ENCODE measurements around the gene RAB5IF. TPM values are rescaled to one million over a fixed set of nuclear protein-coding genes. Genes with fewer than 3 reads are reported as not detected.

Gene RAB5IF
- total and polyA plus RNA-seq, 2 of the 13 experiments (the other 11 are each of a cell fraction or from before 2014, with no cell fraction given) = 261 to 305 TPM

- TF ChIP-seq KDM3A (CRISPR knock-in tag; IDR thresholded peaks at IDR 0.05; ENCODE audit: low read depth) (no peak), LBX2 (CRISPR knock-in tag; IDR thresholded peaks at IDR 0.05; ENCODE audit: borderline replicate concordance) (no peak), ZNF790 (CRISPR knock-in tag; IDR thresholded peaks at IDR 0.05; ENCODE audit: borderline replicate concordance) (no peak; the same call in 1 of the 2 replicates), EEA1 (CRISPR knock-in tag; IDR thresholded peaks at IDR 0.05; ENCODE audit: borderline replicate concordance) (no peak), POLR2G (IDR thresholded peaks at IDR 0.05; ENCODE audit: low read depth, low read length) (peak; percentile 66), ADNP (CRISPR knock-in tag; IDR thresholded peaks at IDR 0.05) (no peak), CHCHD3 (CRISPR knock-in tag; IDR thresholded peaks at IDR 0.05) (no peak), ZNF24 (IDR thresholded peaks at IDR 0.05) (no peak), IKZF5 (CRISPR knock-in tag; IDR thresholded peaks at IDR 0.05) (no peak), PREB (CRISPR knock-in tag; IDR thresholded peaks at IDR 0.05) (no peak), ZNF3 (CRISPR knock-in tag; IDR thresholded peaks at IDR 0.05) (no peak), CENPX (CRISPR knock-in tag; IDR thresholded peaks at IDR 0.05) (no peak), ZNF784 (CRISPR knock-in tag; IDR thresholded peaks at IDR 0.05; ENCODE audit: borderline replicate concordance) (peak; percentile 32; the same call in 1 of the 2 replicates), DRAP1 (CRISPR knock-in tag; IDR thresholded peaks at IDR 0.05) (peak; percentile 52; the same call in 1 of the 2 replicates), BATF2 (CRISPR knock-in tag; IDR thresholded peaks at IDR 0.05) (no peak), CEBPZ (IDR thresholded peaks at IDR 0.05; ENCODE audit: low read length) (no peak), HMGA1 (CRISPR knock-in tag; conservative IDR thresholded peaks at IDR 0.05) (no peak), ZNF101 (CRISPR knock-in tag; IDR thresholded peaks at IDR 0.05; ENCODE audit: borderline replicate concordance, low read depth) (no peak), HMG20A (CRISPR knock-in tag; IDR thresholded peaks at IDR 0.05; ENCODE audit: borderline replicate concordance) (no peak), KDM5B (CRISPR knock-in tag; IDR thresholded peaks at IDR 0.05; ENCODE audit: borderline replicate concordance) (no peak)
Measured at GRCh38 chr20:36571564-36572504, 33.7 kb upstream of the RAB5IF start (continued).

Data from HepG2 (cell line).